Measurements from ENCODE around the gene TMEM132D.

TMEM132D gene

GRCh38 chr12:129559776-129560175 lies 344.0 kb downstream of the TMEM132D start:
- TF ChIP-seq CTCF (IDR thresholded peaks at IDR 0.05; ENCODE audit: insufficient read depth, low read length, missing control alignments): no peak
- no peak overlapping the region for H3K4me3 ChIP-seq (ENCODE audit: low read depth, low read length)

GRCh38 chr12:129558036-129558435 lies 345.8 kb downstream of the TMEM132D start:
- no peak for TF ChIP-seq CTCF (IDR thresholded peaks at IDR 0.05; ENCODE audit: insufficient read depth, low read length, missing control alignments)
- CTCF ChIA-PET: no interaction called here
- no peak overlapping the region for H3K4me3 ChIP-seq (ENCODE audit: low read depth, low read length)
- DNase-seq (ENCODE audit: low read depth, low spot score): no peak
- POLR2A ChIA-PET: no interaction called here

More at GRCh38 chr12:129559776-129560175, 344.0 kb downstream of the TMEM132D start:
- no peak for DNase-seq (ENCODE audit: low read depth, low spot score)
- ChIA-PET POLR2A (no interaction called here), CTCF (no interaction called here)

- ChIA-PET CTCF (no interaction called here), POLR2A (no interaction called here)
- TF ChIP-seq CTCF (IDR thresholded peaks at IDR 0.05; ENCODE audit: insufficient read depth, low read length, missing control alignments): no peak
Measured at GRCh38 chr12:129556082-129556481, 347.7 kb downstream of the TMEM132D start.

GRCh38 chr12:129552996-129553750 lies 350.7 kb downstream of the TMEM132D start:
- DNase-seq (ENCODE audit: low read depth, low spot score): no peak
- no peak overlapping the region for H3K4me3 ChIP-seq (ENCODE audit: low read depth, low read length)
- CTCF ChIA-PET: no interaction called here
- TF ChIP-seq CTCF (IDR thresholded peaks at IDR 0.05; ENCODE audit: insufficient read depth, low read length, missing control alignments): no peak
- POLR2A ChIA-PET: no interaction called here

More at GRCh38 chr12:129556082-129556481, 347.7 kb downstream of the TMEM132D start:
- no peak overlapping the region for H3K4me3 ChIP-seq (ENCODE audit: low read depth, low read length)
- no peak for DNase-seq (ENCODE audit: low read depth, low spot score)

GRCh38 chr12:129551441-129551840 lies 352.4 kb downstream of the TMEM132D start:
- no peak for TF ChIP-seq CTCF (IDR thresholded peaks at IDR 0.05; ENCODE audit: insufficient read depth, low read length, missing control alignments)
- ChIA-PET POLR2A (no interaction called here), CTCF (no interaction called here)
- no peak overlapping the region for H3K4me3 ChIP-seq (ENCODE audit: low read depth, low read length)
- no peak for DNase-seq (ENCODE audit: low read depth, low spot score)

- DNase-seq (ENCODE audit: low read depth, low spot score): no peak
- POLR2A ChIA-PET: no interaction called here
- H3K4me3 ChIP-seq (ENCODE audit: low read depth, low read length): no peak overlapping the region
- CTCF ChIA-PET: no interaction called here
- TF ChIP-seq CTCF (IDR thresholded peaks at IDR 0.05; ENCODE audit: insufficient read depth, low read length, missing control alignments): no peak
Measured at GRCh38 chr12:129550353-129550752, 353.5 kb downstream of the TMEM132D start.
